NOMO-1 (cell line): ENCODE data around the gene YOD1.
"Not testable (repeated sequence)": the region's sequence is repeated elsewhere in the genome, so short reads cannot be mapped to it uniquely, and the experiment has no call there.

Source experiments
- DNase-seq, 2 experiments: peaks; one replicate each; lab custom pipeline; 2025; ENCODE audit not compliant: unreplicated experiment in 2 of 2; lab: John Stamatoyannopoulos, UW

Gene YOD1

GRCh38 chr1:207050480-207051190 lies 373 bp downstream of the YOD1 start:
- peak; percentile 70 to 86 for DNase-seq

- DNase-seq, result peak in 1 of 2 experiments; percentile 75
These were observed 1.0 kb downstream of the YOD1 start for GRCh38 chr1:207049974-207050391.

GRCh38 chr1:207049514-207049913 lies 1.5 kb downstream of the YOD1 start:
- DNase-seq, result no peak

- no peak for DNase-seq
These were observed 2.0 kb downstream of the YOD1 start for GRCh38 chr1:207049054-207049453.

GRCh38 chr1:207048041-207048440 lies 3.0 kb downstream of the YOD1 start:
- no peak for DNase-seq

GRCh38 chr1:207047505-207047904 lies 3.5 kb downstream of the YOD1 start:
- no peak for DNase-seq

GRCh38 chr1:207045453-207045852 lies 5.6 kb downstream of the YOD1 start:
- no peak for DNase-seq

- DNase-seq, result not testable (repeated sequence)
These were observed 9.6 kb downstream of the YOD1 start for GRCh38 chr1:207041397-207041796.

- DNase-seq, result no peak
These were observed 10.9 kb downstream of the YOD1 start for GRCh38 chr1:207040181-207040533.

GRCh38 chr1:207039380-207040180 lies 11.4 kb downstream of the YOD1 start:
- no peak for DNase-seq

GRCh38 chr1:207036865-207037264 lies 14.1 kb downstream of the YOD1 start:
- no peak for DNase-seq

GRCh38 chr1:207035877-207036551 lies 15.0 kb downstream of the YOD1 start:
- no peak for DNase-seq

GRCh38 chr1:207034998-207035397 lies 16.0 kb downstream of the YOD1 start:
- no peak for DNase-seq

- no peak for DNase-seq
These were observed 16.8 kb downstream of the YOD1 start for GRCh38 chr1:207034208-207034607.

- no peak for DNase-seq
These were observed 17.7 kb downstream of the YOD1 start for GRCh38 chr1:207033302-207033701.

GRCh38 chr1:207032528-207033017 lies 18.4 kb downstream of the YOD1 start, which contains the start of gene C1orf116:
Gene C1orf116, minus strand, starts transcription at chr1:207032756. Its CDS starts 5,158 bp downstream, at chr1:207027598.
- DNase-seq, result no peak

GRCh38 chr1:207031632-207032264 lies 19.3 kb downstream of the YOD1 start:
- no peak for DNase-seq

- DNase-seq, result no peak
These were observed 20.0 kb downstream of the YOD1 start for GRCh38 chr1:207031016-207031415.

- DNase-seq, result no peak
These were observed 20.4 kb downstream of the YOD1 start for GRCh38 chr1:207030522-207031009.

GRCh38 chr1:207029701-207030521 lies 21.1 kb downstream of the YOD1 start:
- DNase-seq, result no peak
